ENCODE results near the gene PAX7. TPM values are rescaled to one million over a fixed set of nuclear protein-coding genes. Genes with fewer than 3 reads are reported as not detected.

PAX7 gene
- total and polyA plus RNA-seq, 9 of the 15 experiments (the other 6 are each of a cell fraction or from before 2014, with no cell fraction given): not detected

GRCh38 chr1:18721041-18721440 is 90.4 kb downstream of the PAX7 start:
- H3K4me1 ChIP-seq (replicated peaks in 1 of 2; ENCODE audit: control insufficient read depth in 2 of 2, insufficient read depth in 2 of 2, low read length in 2 of 2): peaks cover 5 to 17% of the 10 kb centered on the region in 2 experiments; a peak in 4 of 5 replicates
- peaks cover 49 to 89% of the 10 kb centered on the region in 2 experiments for H3K27me3 ChIP-seq (ENCODE audit: control insufficient read depth in 2 of 2, insufficient read depth in 2 of 2, low read length in 2 of 2)
- in situ Hi-C loops (cut with MboI): no loop called here
- no peak overlapping the region for H3K4me2 ChIP-seq (ENCODE audit: insufficient read depth, low read length)
- no peaks in the 10 kb centered on the region for H3K79me2 ChIP-seq (ENCODE audit: control insufficient read depth, insufficient read depth, low read length)
- DNase-seq (ENCODE audit: extremely low read depth in 1 of 4, low spot score in 3 of 4): no peak
- H3K9me3 ChIP-seq (replicated peaks; ENCODE audit: control insufficient read depth, insufficient read depth, low read depth, low read length): no peaks in the 10 kb centered on the region
- no peak overlapping the region for H3K9ac ChIP-seq (ENCODE audit: insufficient read depth in 1 of 2, low read depth in 2 of 2, low read length in 2 of 2)
- H3K36me3 ChIP-seq (ENCODE audit: control insufficient read depth, insufficient read depth, low read length): no peaks in the 10 kb centered on the region
- CTCF ChIA-PET (ENCODE audit: low intra/inter-chr PET ratio): no interaction called here
- POLR2A ChIA-PET: interaction anchor here (1.3 kb wide), 1 partner anchor 11 kb away, joined by 7 read pairs; no protein-coding TSS in a partner anchor
- TF ChIP-seq SMARCB1 (IDR thresholded peaks at IDR 0.05; ENCODE audit: insufficient read length, low read depth): no peak
- TF ChIP-seq ZNF76 (CRISPR knock-in tag; IDR thresholded peaks at IDR 0.05; ENCODE audit: borderline replicate concordance): no peak
- TF ChIP-seq GABPA (tag; conservative IDR thresholded peaks at IDR 0.05; ENCODE audit: low read depth): no peak
- no peak for TF ChIP-seq CBX1 (IDR thresholded peaks at IDR 0.05; ENCODE audit: low read depth)
- TF ChIP-seq HES1 (IDR thresholded peaks at IDR 0.05; ENCODE audit: low read depth): no peak
- TF ChIP-seq MLX (CRISPR knock-in tag; conservative IDR thresholded peaks at IDR 0.05): no peak
- no peak for TF ChIP-seq CLOCK (CRISPR knock-in tag; IDR thresholded peaks at IDR 0.05; ENCODE audit: borderline replicate concordance)
- TF ChIP-seq SMARCA5 (IDR thresholded peaks at IDR 0.05): no peak
- no peak for TF ChIP-seq MCM7 (IDR thresholded peaks at IDR 0.05)
- TF ChIP-seq POLR3G (IDR thresholded peaks at IDR 0.05; ENCODE audit: extremely low read depth, insufficient read length, insufficient replicate concordance): no peak
- no peak for TF ChIP-seq KHSRP (IDR thresholded peaks at IDR 0.05)
- no TSS peak for BruUV-seq (replicated peaks)
- 3% methylated on average over 6 of the region's 8 CpGs for WGBS (ENCODE audit: insufficient coverage, low coverage, missing lambda C conversion rate)
- H3K4me3 ChIP-seq: no peak overlapping the region
- intact Hi-C loops (cut with micrococcal nuclease): no loop called here
- no peak for FAIRE-seq
- peaks cover 6% of the 10 kb centered on the region for H4K20me1 ChIP-seq (replicated peaks; ENCODE audit: control insufficient read depth, insufficient read depth, low read length)
- H3K27ac ChIP-seq (ENCODE audit: extremely low read depth, low read depth, low read length): no peak overlapping the region
- no peaks in the 10 kb centered on the region for H3K9me1 ChIP-seq (ENCODE audit: control insufficient read depth, insufficient read depth, low read length)
- ATAC-seq: no peak
- H2AFZ ChIP-seq (ENCODE audit: low read depth, low read length): no peak overlapping the region
